Lung (tissue), 12 donors: ENCODE data around the gene STX18. TPM values are rescaled to one million over a fixed set of nuclear protein-coding genes. Genes with fewer than 3 reads are reported as not detected.

ENCODE experiments used
- ATAC-seq: fragments of 200-7000 bp; cut with Tn5 transposase; one replicate; pipeline ENCODE4 v1.9.1; 2020; ENCODE audit warnings: moderate number of reproducible peaks; ENCODE audit not compliant: insufficient read depth, low FRiP score
- DNase-seq, 3 donors: peaks; one replicate each; pipeline ENCODE4 v3.0.0-alpha.2; 2013 to 2017
- H3K27ac ChIP-seq, 2 donors: one replicate each; pipeline ENCODE4 v1.5.1; 2013; ENCODE audit warnings: mild to moderate bottlenecking in 2 of 2, moderate library complexity in 2 of 2, control low read depth in 1 of 2, inconsistent platforms in 1 of 2, low read depth in 1 of 2, low read length in 1 of 2
- H3K27me3 ChIP-seq, 3 donors: one replicate each; pipeline ENCODE4 v1.5.1; 2013; ENCODE audit warnings: low read length in 2 of 3; ENCODE audit not compliant: control insufficient read depth in 3 of 3, insufficient read depth in 3 of 3
- H3K36me3 ChIP-seq, 4 donors: one replicate each; pipeline ENCODE4 v1.5.1; 2013; ENCODE audit warnings: low read length in 4 of 4, mild to moderate bottlenecking in 1 of 4, moderate library complexity in 1 of 4; ENCODE audit not compliant: control insufficient read depth in 4 of 4, insufficient read depth in 4 of 4
- H3K4me1 ChIP-seq, 5 donors: one replicate each; pipeline ENCODE4 v1.5.1; 2013; ENCODE audit warnings: low read length in 5 of 5, mild to moderate bottlenecking in 2 of 5, moderate library complexity in 1 of 5; ENCODE audit not compliant: control insufficient read depth in 5 of 5, insufficient read depth in 5 of 5
- H3K4me3 ChIP-seq: one replicate; pipeline ENCODE4 v1.5.1; 2013; ENCODE audit warnings: mild to moderate bottlenecking, control low read depth, moderate library complexity
- H3K9ac ChIP-seq, 2 donors: one replicate each; pipeline ENCODE4 v1.5.1; 2013; ENCODE audit warnings: low read length in 2 of 2, control low read depth in 1 of 2; ENCODE audit not compliant: insufficient read depth in 1 of 2
- H3K9me3 ChIP-seq, 4 donors: one replicate each; pipeline ENCODE4 v1.5.1; 2013; ENCODE audit warnings: low read length in 3 of 4, mild to moderate bottlenecking in 1 of 4, moderate library complexity in 1 of 4; ENCODE audit not compliant: control insufficient read depth in 4 of 4, insufficient read depth in 3 of 4
- WGBS, 2 donors: extraction: QIAGEN DNeasy Blood & Tissue Kit; methylation state at CpG; one replicate each; pipeline ENCODE4 v1.1.7; 2013; 5-methylcytosine and 5-hydroxymethylcytosine counted together
- polyA plus RNA-seq, 2 donors: library from polyadenylated mRNA; stranded (reverse); fragments of 200-250 nt; gene quantifications; one replicate each; pipeline ENCODE4 v1.2.1, GENCODE V29; 2013
- total RNA-seq, 2 donors: library from RNA; depleted of rRNA in 1 of 2; stranded (reverse); fragments of >200 nt in 1 of 2; gene quantifications; one replicate each; pipeline ENCODE4 v1.2.1, GENCODE V29; 2014 to 2021
- TF ChIP-seq, protein P1 (sequence below): IDR thresholded peaks from 2 replicates; pipeline ENCODE4 v1.5.1; 2012; ENCODE audit warnings: mild to moderate bottlenecking; ENCODE audit errors: control extremely low read depth, extremely low read depth
- donor health status: control.
- donor health status: control.
- donor health status: Bipolar disorder and iron deficiency.
- donor health status: healthy.
- donor health status: DM: yes; HTN: yes; CAD: no.

STX18 gene
- total and polyA plus RNA-seq, 4 donors = 16.2 to 34.1 (median 24.8) TPM

- TF ChIP-seq, protein P1, sequence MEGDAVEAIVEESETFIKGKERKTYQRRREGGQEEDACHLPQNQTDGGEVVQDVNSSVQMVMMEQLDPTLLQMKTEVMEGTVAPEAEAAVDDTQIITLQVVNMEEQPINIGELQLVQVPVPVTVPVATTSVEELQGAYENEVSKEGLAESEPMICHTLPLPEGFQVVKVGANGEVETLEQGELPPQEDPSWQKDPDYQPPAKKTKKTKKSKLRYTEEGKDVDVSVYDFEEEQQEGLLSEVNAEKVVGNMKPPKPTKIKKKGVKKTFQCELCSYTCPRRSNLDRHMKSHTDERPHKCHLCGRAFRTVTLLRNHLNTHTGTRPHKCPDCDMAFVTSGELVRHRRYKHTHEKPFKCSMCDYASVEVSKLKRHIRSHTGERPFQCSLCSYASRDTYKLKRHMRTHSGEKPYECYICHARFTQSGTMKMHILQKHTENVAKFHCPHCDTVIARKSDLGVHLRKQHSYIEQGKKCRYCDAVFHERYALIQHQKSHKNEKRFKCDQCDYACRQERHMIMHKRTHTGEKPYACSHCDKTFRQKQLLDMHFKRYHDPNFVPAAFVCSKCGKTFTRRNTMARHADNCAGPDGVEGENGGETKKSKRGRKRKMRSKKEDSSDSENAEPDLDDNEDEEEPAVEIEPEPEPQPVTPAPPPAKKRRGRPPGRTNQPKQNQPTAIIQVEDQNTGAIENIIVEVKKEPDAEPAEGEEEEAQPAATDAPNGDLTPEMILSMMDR = no peak
- H3K27ac ChIP-seq = no peak overlapping the region
- DNase-seq (peak; percentile 53 to 66 (median 65)), ATAC-seq (no peak)
- H3K4me3 ChIP-seq = no peak overlapping the region
- H3K9ac ChIP-seq = no peak overlapping the region
- no peaks in the 10 kb centered on the region for H3K36me3 ChIP-seq
- WGBS, 2 donors = 56 to 63% methylated on average over 19 of the region's 19 CpGs
- H3K27me3 ChIP-seq = no peaks in the 10 kb centered on the region
- H3K9me3 ChIP-seq = peaks cover 0 to 3% (median 0%) of the 10 kb centered on the region in 4 donors
- H3K4me1 ChIP-seq = peaks cover 0 to 27% (median 0%) of the 10 kb centered on the region in 5 donors
Measured at GRCh38 chr4:4396628-4397440, 145.0 kb downstream of the STX18 start.

DNA sequence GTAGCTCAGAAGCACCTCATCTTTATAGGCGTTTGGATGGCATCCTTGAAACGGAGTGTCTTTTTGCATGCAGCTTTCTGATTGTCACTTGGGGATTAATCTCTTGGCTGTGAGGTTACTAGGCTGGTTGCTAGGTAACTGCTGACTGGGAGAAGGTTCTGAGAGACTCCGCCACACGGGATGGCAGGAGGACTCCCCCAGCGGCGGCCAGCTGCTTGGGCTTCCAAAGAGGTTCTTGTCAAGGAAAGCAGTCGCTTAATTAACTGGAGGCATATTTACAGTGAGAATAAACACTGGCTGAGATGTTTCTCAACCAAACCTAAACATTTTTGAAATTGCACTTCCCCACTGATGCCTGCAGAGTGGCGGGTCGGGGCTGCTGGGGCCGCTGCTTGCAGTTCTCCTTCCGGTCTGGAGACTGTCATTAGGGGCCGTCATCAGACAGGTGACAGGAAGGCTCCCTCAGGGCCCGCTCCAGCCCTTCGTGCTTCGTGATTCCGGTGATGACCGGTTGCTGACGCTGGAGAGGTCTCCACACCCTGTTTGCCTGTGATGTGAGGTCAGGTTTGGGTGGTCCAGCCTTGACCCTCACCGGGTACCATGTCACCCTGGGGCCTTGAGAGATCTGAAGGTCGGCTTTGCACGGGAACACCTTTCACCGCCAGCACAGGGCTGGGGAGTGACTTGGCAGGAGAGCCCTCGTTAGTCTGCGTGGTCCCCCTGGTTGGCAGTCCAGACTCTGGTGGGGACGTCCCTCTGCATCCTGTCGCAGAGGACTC lies 145.8 kb downstream of the STX18 start:
- H3K27me3 ChIP-seq = no peaks in the 10 kb centered on the region
- WGBS, 2 donors = 29 to 32% methylated on average over 26 of the region's 26 CpGs

DNA sequence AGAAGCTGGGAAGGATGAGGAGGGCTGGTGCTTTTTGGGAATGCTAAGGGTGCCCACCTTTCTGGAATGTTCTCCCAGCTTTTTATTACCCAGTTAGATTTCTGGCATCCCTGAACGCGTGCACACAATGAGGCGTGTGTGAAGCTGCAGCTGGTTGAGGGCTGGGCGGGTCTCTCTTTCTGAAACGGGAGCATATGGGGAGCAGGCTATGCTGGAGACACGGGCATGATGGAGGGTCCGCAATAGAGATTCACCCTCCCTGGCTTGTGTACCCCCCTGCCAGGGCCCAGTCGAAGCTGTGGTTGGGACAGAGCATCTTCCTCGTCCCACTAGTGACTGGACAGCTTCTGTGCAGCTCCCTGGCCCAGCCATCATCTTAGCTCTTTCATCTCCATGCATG lies 146.5 kb downstream of the STX18 start:
- 71 to 86% methylated on average over 9 of the region's 9 CpGs for WGBS, 2 donors
- TF ChIP-seq, protein P1 = no peak
- Histone ChIP-seq H3K9me3 (peaks cover 0 to 1% (median 0%) of the 10 kb centered on the region in 4 donors), H3K27me3 (no peaks in the 10 kb centered on the region), H3K36me3 (no peaks in the 10 kb centered on the region), H3K4me1 (peaks cover 0 to 27% (median 0%) of the 10 kb centered on the region in 5 donors), H3K4me3 (no peak overlapping the region), H3K9ac (no peak overlapping the region), H3K27ac (no peak overlapping the region)
- DNase-seq (no peak), ATAC-seq (no peak)

More for the DNA sequence above, 145.8 kb downstream of the STX18 start:
- H3K4me1 ChIP-seq = peaks cover 0 to 27% (median 0%) of the 10 kb centered on the region in 5 donors
- peaks cover 0 to 3% (median 0%) of the 10 kb centered on the region in 4 donors for H3K9me3 ChIP-seq
- H3K27ac ChIP-seq = no peak overlapping the region
- H3K36me3 ChIP-seq = no peaks in the 10 kb centered on the region
- TF ChIP-seq, protein P1 = no peak
- H3K4me3 ChIP-seq = no peak overlapping the region
- peak; percentile 81 to 84 (median 82) for DNase-seq
- H3K9ac ChIP-seq = no peak overlapping the region
- ATAC-seq = no peak
